Esophagus squamous epithelium (tissue), 4 donors: ENCODE measurements around the gene USP19.

Source experiments
- POLR2A ChIP-seq, 4 donors: fragments of 450-650 bp; IDR thresholded peaks; one replicate each; pipeline ENCODE4 v1.6.1; 2017; ENCODE audit warnings: antibody characterized with exemption in 4 of 4, mild to moderate bottlenecking in 4 of 4, moderate library complexity in 3 of 4
- TF ChIP-seq, protein P1 (sequence below), 6 experiments: fragments of 450-650 bp in 4 of 6; fragments of 200-600 bp in 2 of 6; sonication (generic) in 2 of 6; IDR thresholded peaks; one replicate each; pipeline ENCODE4 v1.5.1; 2016 to 2019; ENCODE audit warnings: antibody characterized with exemption in 6 of 6, mild to moderate bottlenecking in 4 of 6, moderate library complexity in 4 of 6

DNA sequence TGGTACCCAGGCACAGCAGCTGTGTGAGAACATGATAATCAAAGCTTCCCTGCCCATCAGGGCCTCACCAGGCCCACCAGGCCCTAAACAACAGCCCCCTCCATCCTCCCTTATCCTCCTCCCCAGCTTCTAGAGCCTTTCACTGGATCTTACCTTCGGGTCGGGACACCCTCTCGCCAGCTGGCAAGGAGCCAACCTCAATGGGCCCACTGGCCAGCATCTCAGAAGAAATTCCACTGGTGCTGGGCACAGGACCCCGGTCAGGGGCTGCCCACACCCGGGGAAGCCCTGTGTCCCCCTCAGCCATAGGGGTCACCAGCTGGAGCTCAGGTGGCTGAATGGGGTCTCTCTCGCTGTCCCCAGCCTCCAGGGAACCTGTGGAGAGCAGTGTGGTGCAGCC is 9.3 kb downstream of the USP19 start:
- TF ChIP-seq, protein P1, sequence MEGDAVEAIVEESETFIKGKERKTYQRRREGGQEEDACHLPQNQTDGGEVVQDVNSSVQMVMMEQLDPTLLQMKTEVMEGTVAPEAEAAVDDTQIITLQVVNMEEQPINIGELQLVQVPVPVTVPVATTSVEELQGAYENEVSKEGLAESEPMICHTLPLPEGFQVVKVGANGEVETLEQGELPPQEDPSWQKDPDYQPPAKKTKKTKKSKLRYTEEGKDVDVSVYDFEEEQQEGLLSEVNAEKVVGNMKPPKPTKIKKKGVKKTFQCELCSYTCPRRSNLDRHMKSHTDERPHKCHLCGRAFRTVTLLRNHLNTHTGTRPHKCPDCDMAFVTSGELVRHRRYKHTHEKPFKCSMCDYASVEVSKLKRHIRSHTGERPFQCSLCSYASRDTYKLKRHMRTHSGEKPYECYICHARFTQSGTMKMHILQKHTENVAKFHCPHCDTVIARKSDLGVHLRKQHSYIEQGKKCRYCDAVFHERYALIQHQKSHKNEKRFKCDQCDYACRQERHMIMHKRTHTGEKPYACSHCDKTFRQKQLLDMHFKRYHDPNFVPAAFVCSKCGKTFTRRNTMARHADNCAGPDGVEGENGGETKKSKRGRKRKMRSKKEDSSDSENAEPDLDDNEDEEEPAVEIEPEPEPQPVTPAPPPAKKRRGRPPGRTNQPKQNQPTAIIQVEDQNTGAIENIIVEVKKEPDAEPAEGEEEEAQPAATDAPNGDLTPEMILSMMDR (IDR thresholded peaks at IDR 0.05) = no peak
- no peak for TF ChIP-seq POLR2A (IDR thresholded peaks at IDR 0.05)
